ENCODE data around the gene SLC9A5.

DNA sequence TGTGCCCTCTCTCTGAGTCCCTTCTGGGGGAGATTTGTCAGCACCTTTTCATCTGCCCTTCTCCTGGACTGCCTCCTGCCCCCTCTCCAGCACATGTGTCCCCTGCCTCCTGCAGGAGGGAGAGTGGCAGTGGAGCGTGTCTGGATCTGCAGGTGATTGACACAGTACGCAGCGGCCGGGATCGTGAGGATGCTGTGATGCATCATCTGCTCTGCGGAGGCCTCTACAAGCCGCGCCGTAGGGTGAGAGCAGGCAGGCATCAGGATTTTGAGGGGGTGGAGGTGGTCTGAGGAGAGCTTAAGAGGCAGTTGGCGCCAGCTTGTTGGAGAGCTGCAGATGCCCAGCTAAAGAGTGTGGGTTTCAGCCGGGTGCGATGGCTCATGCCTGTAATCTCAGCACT is 10.9 kb downstream of the SLC9A5 start:
- TF ChIP-seq, protein P1, sequence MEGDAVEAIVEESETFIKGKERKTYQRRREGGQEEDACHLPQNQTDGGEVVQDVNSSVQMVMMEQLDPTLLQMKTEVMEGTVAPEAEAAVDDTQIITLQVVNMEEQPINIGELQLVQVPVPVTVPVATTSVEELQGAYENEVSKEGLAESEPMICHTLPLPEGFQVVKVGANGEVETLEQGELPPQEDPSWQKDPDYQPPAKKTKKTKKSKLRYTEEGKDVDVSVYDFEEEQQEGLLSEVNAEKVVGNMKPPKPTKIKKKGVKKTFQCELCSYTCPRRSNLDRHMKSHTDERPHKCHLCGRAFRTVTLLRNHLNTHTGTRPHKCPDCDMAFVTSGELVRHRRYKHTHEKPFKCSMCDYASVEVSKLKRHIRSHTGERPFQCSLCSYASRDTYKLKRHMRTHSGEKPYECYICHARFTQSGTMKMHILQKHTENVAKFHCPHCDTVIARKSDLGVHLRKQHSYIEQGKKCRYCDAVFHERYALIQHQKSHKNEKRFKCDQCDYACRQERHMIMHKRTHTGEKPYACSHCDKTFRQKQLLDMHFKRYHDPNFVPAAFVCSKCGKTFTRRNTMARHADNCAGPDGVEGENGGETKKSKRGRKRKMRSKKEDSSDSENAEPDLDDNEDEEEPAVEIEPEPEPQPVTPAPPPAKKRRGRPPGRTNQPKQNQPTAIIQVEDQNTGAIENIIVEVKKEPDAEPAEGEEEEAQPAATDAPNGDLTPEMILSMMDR (IDR thresholded peaks at IDR 0.05), result no peak
- no peak for TF ChIP-seq POLR2A (IDR thresholded peaks at IDR 0.05)

Data from esophagus squamous epithelium (tissue), 4 donors.